Activated B cell treated with CpG ODN at 0.5 μM for 24 hours (primary cell): ENCODE results near the gene SERPINI2. TPM values are rescaled to one million over a fixed set of nuclear protein-coding genes. Genes with fewer than 3 reads are reported as not detected.

Experiments used
- ATAC-seq: fragments of 200-7000 bp; cut with Tn5 transposase; one replicate; pipeline ENCODE4 v1.10.0; 2021; ENCODE audit warnings: low read depth, mild to moderate bottlenecking, moderate library complexity
- CTCF ChIA-PET: fragments of 350-600 bp; sonication (Branson Sonifier 250); formaldehyde crosslinking; loops from one replicate; lab custom pipeline; 2021; ENCODE audit warnings: antibody characterized with exemption; lab: Charles Lee
- POLR2A ChIA-PET: fragments of 350-600 bp; sonication (Branson Sonifier 250); formaldehyde crosslinking; loops from one replicate; lab custom pipeline; 2021; ENCODE audit warnings: antibody characterized with exemption; lab: Charles Lee
- DNase-seq: peaks from one replicate; pipeline ENCODE4 v3.0.0; 2022
- H3K27ac Mint-ChIP-seq: one replicate; pipeline ENCODE4 v1.8.0; 2020; ENCODE audit warnings: mixed read lengths
- H3K27me3 Mint-ChIP-seq: one replicate; pipeline ENCODE4 v1.8.0; 2021; ENCODE audit warnings: mixed read lengths
- H3K36me3 Mint-ChIP-seq: one replicate; pipeline ENCODE4 v1.8.0; 2021; ENCODE audit warnings: low read depth, mixed read lengths
- H3K4me1 Mint-ChIP-seq: one replicate; pipeline ENCODE4 v1.8.0; 2021; ENCODE audit warnings: mixed read lengths
- H3K4me3 Mint-ChIP-seq: one replicate; pipeline ENCODE4 v1.8.0; 2020; ENCODE audit warnings: mild to moderate bottlenecking, mixed read lengths
- H3K9me3 Mint-ChIP-seq: one replicate; pipeline ENCODE4 v1.8.0; 2020; ENCODE audit warnings: mixed read lengths
- intact Hi-C: fragments of 100-400 bp; cut with micrococcal nuclease; formaldehyde crosslinking; loops from one replicate; pipeline ENCODE4 v1.15.1; 2024
- total RNA-seq: library from RNA; stranded (reverse); gene quantifications from 2 replicates; pipeline ENCODE4 v1.2.3, GENCODE V29; 2022
- TF ChIP-seq, protein P1 (sequence below): fragments of 200-600 bp; IDR thresholded peaks from one replicate; pipeline ENCODE4 v1.8.0; 2022; ENCODE audit warnings: antibody characterized with exemption, mild to moderate bottlenecking

SERPINI2 gene
- total RNA-seq, 1 donor from 2014 or later = not detected

DNA sequence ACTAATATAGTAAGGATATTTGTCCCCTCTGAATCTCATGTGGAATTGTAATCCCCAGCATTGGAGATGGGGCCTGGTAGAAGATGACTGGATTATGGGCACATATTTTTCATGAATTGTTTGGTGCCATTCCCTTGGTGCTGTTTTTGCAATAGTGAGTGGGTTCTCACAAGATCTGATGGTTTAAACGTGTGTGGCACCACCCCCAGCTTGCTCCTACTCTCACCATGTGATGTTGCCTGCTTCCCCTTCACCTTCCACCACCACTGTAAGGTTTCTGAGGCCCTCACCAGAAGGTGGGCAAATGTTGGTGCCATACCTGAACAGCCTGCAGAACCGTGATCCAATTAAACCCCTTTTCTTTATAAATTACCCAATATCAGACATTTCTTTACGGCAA is 28.1 kb upstream of the SERPINI2 start:
- intact Hi-C loops = no loop called here
- Mint-ChIP-seq H3K4me1 (no peaks in the 10 kb centered on the region), H3K27ac (no peak overlapping the region), H3K36me3 (no peaks in the 10 kb centered on the region), H3K4me3 (no peak overlapping the region), H3K9me3 (no peaks in the 10 kb centered on the region), H3K27me3 (no peaks in the 10 kb centered on the region)
- ChIA-PET POLR2A (no interaction called here), CTCF (no interaction called here)
- ATAC-seq = no peak
- no peak for DNase-seq
- TF ChIP-seq, protein P1, sequence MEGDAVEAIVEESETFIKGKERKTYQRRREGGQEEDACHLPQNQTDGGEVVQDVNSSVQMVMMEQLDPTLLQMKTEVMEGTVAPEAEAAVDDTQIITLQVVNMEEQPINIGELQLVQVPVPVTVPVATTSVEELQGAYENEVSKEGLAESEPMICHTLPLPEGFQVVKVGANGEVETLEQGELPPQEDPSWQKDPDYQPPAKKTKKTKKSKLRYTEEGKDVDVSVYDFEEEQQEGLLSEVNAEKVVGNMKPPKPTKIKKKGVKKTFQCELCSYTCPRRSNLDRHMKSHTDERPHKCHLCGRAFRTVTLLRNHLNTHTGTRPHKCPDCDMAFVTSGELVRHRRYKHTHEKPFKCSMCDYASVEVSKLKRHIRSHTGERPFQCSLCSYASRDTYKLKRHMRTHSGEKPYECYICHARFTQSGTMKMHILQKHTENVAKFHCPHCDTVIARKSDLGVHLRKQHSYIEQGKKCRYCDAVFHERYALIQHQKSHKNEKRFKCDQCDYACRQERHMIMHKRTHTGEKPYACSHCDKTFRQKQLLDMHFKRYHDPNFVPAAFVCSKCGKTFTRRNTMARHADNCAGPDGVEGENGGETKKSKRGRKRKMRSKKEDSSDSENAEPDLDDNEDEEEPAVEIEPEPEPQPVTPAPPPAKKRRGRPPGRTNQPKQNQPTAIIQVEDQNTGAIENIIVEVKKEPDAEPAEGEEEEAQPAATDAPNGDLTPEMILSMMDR = no peak

DNA sequence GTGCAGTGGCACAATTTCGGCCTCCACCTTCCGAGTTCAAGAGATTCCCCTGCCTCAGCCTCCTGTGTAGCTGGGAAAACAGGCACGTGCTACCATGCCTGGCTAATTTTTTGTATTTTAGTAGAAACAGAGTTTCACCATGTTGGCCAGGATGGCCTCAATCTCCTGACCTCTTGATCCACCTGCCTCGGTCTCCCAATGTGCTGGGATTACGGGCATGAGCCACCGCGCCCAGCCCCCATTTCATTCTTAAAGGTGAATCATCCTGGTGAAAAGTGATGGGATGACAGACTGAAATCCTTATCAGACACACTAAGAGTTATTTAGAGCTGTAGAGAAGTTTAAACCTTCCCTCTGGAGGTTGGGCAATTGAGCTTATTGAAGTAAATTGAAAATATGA is 24.1 kb upstream of the SERPINI2 start:
- TF ChIP-seq, protein P1 = no peak
- no peak for ATAC-seq
- DNase-seq = no peak
- no peaks in the 10 kb centered on the region for H3K4me1 Mint-ChIP-seq
- no peak overlapping the region for H3K4me3 Mint-ChIP-seq
- no peaks in the 10 kb centered on the region for H3K9me3 Mint-ChIP-seq
- no peaks in the 10 kb centered on the region for H3K27me3 Mint-ChIP-seq
- H3K27ac Mint-ChIP-seq = no peak overlapping the region
- intact Hi-C loops = no loop called here
- ChIA-PET CTCF (no interaction called here), POLR2A (no interaction called here)
- H3K36me3 Mint-ChIP-seq = no peaks in the 10 kb centered on the region

DNA sequence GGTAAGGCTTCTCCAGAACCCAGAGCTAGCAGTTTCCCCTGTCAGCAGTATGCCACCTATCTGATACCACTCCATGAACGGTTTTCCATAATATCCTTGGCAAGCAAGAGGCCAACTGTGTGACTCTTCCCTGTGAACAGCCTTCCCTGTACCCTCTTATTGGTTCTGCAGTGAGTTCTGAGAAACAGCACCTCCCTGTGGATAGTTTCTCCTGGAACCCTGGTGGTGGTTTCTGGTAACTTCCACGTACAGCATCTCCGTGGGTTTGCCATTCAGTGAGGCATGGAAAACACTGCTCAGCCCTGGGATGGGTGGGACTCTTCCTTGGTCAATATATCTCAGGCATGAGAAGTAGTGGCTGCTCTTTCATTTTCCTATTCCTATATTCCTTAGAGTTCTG is 19.4 kb upstream of the SERPINI2 start:
- Mint-ChIP-seq H3K27ac (no peak overlapping the region), H3K36me3 (no peaks in the 10 kb centered on the region), H3K27me3 (no peaks in the 10 kb centered on the region), H3K4me3 (no peak overlapping the region), H3K9me3 (no peaks in the 10 kb centered on the region), H3K4me1 (peaks cover 3% of the 10 kb centered on the region)
- ChIA-PET CTCF (no interaction called here), POLR2A (no interaction called here)
- no peak for DNase-seq
- no peak for ATAC-seq
- intact Hi-C loops = no loop called here
- TF ChIP-seq, protein P1 = no peak

DNA sequence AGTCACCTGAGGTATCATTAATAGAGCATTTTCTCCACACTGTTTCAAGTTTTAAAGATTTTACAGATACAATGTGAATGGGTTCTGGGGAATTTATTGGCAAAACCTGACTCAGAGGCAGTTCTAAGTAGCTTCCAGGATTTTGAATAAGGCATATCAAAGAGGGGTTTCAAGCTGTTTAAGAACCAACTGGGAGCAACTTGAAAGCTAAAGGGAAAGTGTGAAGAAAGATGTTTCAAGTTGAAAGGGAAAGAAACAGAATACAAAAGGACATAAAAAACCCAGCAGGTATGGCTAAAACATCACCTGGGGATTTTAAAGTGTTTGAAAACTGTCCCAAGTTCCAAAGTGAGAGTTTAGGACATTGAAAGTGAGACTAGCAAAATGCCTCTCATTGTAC is 17.8 kb upstream of the SERPINI2 start:
- Mint-ChIP-seq H3K4me3 (no peak overlapping the region), H3K4me1 (peaks cover 3% of the 10 kb centered on the region), H3K36me3 (no peaks in the 10 kb centered on the region), H3K27ac (no peak overlapping the region), H3K9me3 (no peaks in the 10 kb centered on the region), H3K27me3 (no peaks in the 10 kb centered on the region)
- no peak for DNase-seq
- POLR2A ChIA-PET = no interaction called here
- no peak for ATAC-seq
- TF ChIP-seq, protein P1 = no peak
- CTCF ChIA-PET = no interaction called here
- intact Hi-C loops = no loop called here

DNA sequence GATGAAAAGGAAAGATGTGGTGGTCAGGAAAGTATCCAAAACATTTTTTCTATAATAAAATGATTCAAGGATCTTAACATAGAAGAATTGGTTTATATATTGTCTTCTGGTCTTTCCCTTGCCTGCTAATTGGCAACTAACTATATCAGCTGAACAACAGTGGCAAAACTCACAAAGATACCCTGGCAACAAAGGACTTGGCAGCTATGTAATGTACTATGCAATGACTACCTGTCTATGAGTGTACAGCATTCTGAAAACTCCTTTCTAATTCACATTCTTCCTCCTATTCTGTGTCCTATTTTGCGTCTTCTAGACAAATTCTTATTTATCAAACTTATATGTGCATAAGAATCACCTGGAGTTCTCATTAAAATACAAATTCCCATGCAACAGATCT is 15.7 kb upstream of the SERPINI2 start:
- ATAC-seq (no peak), DNase-seq (no peak)
- no peak overlapping the region for H3K27ac Mint-ChIP-seq
- CTCF ChIA-PET = no interaction called here
- intact Hi-C loops = no loop called here
- no peaks in the 10 kb centered on the region for H3K36me3 Mint-ChIP-seq
- no peaks in the 10 kb centered on the region for H3K9me3 Mint-ChIP-seq
- H3K4me3 Mint-ChIP-seq = no peak overlapping the region
- peaks cover 3% of the 10 kb centered on the region for H3K4me1 Mint-ChIP-seq
- TF ChIP-seq, protein P1 = no peak
- no peaks in the 10 kb centered on the region for H3K27me3 Mint-ChIP-seq
- POLR2A ChIA-PET = no interaction called here
